GM19467 (cell line): ENCODE data around the gene NARS2.
"Not testable (repeated sequence)": the region's sequence is repeated elsewhere in the genome, so short reads cannot be mapped to it uniquely, and the experiment has no call there.

ENCODE experiments used
- ATAC-seq: cut with Tn5 transposase; IDR thresholded peaks from one replicate; pipeline ENCODE4 v1.9.1; 2021; ENCODE audit warnings: mild to moderate bottlenecking, moderate library complexity; ENCODE audit not compliant: unreplicated experiment

The NARS2 gene

DNA sequence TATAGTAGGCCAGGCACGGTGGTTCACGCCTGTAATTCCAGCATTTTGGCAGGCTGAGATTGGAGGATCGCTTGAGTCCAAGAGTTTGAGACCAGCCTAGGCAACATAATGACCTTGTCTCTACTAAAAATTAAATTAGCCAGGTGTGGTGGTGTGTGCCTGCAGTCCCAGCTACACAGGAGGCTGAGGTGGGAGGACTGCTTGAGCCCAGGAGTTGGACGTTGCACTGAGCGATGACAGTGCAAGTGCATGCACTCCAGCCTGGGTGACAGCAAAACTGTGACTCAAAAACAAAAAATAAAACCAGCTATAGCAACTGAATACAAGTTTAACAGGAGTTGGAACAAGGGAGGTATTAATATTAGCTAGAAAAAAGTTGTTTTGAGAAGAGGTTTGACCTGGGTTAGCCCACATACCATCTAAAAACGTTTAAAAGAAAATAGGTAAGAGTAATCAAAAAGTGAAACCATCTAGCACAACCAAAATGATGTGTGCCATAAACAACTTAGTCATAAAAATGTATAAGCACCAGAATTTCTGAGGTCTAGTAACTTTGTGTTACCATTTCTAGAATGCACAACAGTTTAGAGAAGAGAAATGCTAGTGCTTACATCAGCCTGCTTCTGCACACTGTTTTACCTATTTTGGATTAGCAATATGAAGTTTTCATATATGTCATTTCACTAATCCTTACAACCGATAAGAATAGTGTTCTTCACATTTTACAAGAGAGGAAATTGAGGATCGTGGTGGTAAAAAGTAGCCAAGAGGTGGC is 26.5 kb downstream of the NARS2 start:
- no peak for ATAC-seq

DNA sequence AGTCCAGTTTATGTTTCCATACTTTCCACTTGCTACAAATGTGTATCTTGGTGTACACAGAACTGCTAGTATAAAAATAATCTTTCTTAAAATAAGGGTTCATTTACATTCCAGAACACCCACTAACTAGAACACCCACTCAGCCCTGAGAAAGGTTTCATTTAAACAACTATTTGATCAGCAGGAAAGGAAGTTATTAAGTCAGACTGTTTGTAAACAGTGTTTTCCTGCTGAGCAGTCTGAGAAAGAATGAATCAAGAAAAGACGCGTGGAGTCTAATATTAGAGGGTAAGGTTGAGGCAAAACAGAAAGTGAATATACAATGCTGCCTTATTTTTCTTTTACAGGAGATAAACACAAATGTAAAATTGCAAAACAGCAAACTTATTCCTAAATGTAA is 32.7 kb downstream of the NARS2 start:
- no peak for ATAC-seq

GRCh38 chr11:78541537-78541936 is 33.1 kb downstream of the NARS2 start:
- no peak for ATAC-seq

GRCh38 chr11:78540256-78540655 is 34.4 kb downstream of the NARS2 start:
- ATAC-seq, result no peak

GRCh38 chr11:78539506-78539905 is 35.2 kb downstream of the NARS2 start:
- no peak for ATAC-seq

GRCh38 chr11:78536933-78537332 is 37.7 kb downstream of the NARS2 start:
- ATAC-seq, result no peak

DNA sequence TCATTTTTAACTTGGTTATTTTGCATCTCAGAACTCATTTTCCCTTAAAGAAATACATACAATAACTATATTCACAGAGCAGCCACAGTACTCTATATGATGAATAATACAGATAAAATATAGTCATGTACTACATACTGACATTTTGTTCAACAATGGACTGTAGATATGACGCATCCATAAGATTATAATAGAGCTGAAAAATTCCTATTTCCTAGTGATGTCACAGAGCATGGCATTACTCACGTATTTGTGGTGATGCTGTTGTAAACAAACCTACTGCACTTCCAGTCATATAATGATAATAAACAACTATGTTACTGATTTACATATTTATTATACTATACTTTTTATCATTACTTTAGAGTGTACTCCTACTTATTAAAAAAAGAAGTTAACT is 38.7 kb downstream of the NARS2 start:
- no peak for ATAC-seq

DNA sequence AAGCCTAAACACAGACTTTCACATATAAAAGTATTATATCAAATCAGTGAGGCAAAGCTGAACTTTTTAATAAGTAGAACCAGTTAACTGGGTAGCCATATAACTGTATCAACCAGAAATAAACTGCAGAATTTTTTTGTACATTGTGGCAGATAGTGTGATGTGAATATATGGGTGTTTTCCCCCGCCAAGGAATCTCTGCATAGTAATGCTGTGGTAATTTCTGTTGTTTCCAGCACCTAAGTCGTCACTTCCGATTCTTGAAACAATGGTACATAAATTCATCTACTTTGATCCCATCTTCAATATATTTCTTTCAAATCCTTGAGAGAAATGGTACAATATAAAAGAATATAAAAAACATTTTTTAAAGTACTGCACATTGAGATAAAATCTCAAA is 39.6 kb downstream of the NARS2 start:
- ATAC-seq, result no peak

- ATAC-seq, result no peak
Measured at GRCh38 chr11:78533399-78533798, 41.3 kb downstream of the NARS2 start.

DNA sequence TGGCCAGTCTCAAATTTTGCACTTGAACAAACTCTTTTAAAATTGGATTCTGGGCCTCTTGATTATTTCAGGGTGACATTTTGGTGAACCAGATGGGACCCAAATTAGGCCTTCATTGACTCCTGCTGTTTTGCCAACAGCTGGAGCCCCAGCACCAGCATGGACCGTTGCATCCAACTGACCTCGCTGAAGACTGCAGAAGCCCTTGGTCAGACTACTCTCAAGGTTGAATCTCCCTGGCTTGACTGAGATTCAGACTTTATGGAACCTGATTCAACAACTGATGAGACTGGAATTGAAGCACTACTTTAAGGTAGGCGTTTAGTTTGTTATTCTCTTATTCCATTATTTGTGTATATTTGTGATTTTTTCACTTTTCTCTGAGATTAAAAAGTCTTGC is 41.7 kb downstream of the NARS2 start:
- ATAC-seq, result no peak

- no peak for ATAC-seq
Measured at GRCh38 chr11:78526497-78527146, 48.0 kb downstream of the NARS2 start.

DNA sequence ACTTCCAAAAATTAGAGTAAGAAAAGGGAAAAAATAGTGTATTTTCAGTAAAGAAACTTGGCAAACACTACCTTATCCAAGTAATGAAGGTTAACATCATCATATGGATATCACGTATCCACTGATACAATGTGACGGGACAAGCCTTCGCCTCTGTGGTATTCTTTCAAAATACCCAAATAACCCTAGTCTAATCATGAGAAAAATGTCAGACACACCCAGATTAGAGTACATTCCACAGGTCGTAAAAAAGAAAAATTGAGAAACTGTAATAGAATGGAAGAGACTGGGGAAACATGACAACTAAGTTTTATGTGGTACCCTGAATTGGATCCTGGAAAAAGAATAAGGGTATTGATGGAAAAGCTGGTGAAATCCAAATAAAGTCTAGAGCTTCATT is 48.9 kb downstream of the NARS2 start:
- ATAC-seq, result no peak

DNA sequence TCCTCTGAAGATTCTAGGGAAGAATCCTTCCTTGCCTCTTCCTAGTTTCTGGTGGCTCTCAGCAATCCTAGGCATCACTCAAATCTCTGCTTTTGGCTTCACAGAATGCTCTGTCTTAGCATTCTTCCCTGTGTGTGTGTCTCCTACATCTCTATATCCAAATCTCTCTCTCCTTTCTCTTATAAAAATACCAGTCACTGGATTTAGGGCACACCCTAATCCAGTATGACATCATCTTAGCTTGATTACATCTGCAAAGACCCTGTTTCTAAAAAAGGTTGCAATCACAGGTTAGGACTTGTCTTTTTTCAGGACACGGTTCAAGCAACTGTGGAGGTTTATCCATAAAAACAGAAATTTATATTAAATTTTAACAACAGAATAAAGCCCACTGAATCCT is 54.4 kb downstream of the NARS2 start:
- ATAC-seq, result no peak

DNA sequence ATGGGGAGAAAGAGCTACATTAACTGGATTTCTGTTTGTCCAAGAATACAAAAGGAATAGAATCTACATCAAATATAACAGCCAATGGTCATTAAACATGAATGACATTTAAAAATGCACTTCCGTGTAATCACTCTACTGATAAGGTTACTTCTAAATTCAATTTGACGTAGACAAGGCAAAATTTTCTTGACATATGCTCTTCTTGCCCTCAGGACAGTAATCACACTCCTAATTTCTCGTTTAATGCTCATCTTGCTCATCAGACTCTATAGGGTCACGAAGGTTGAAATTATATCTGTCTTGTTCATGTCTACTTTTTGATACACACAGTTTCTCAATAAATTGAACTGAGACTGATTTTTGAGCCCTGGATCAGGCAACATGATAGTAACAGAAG is 58.4 kb downstream of the NARS2 start:
- no peak for ATAC-seq

DNA sequence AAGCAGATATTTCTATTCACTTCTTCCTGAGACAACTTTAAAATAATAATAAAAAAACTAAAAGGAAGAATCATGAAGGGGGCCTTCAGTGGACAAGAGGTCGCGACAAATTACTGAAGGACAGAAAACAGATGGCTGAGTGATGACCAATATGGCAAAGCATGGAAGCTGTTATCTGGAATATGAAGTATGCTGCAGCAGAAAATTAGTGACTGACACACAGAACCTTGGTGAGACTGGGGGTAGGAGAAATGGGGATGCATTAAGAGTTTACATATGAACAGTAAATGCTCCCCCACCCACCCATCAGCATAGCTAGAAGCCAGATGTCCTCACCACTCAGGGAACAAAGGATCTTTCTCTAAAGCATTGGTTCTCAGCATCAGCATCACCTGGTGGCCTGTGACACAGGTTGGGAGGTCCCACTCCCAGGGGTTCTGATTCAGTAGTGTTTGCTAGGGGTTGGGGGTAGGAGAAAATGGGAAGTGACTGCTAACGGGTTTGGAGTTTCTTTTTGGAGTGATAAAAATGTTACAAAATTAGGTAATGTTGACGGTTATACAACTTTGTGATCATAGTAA is 59.7 kb downstream of the NARS2 start:
- no peak for ATAC-seq

DNA sequence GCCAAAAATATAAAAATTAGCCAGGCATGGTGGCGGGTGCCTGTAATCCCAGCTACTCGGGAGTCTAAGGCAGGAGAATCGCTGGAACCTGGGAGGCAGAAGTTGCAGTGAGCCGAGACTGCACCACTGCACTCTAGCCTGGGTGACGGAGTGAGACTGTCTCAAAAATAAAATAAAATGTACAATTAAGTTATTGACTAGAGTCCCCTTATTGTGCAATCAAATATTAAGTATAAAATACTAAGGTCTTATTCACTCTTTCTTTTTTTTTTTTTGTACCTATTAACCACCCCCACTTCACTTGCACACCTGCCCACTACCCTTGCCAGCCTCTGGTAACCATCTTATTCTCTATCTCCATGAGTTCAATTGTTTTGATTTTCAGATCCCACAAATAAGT is 61.6 kb downstream of the NARS2 start:
- not testable (repeated sequence) for ATAC-seq

DNA sequence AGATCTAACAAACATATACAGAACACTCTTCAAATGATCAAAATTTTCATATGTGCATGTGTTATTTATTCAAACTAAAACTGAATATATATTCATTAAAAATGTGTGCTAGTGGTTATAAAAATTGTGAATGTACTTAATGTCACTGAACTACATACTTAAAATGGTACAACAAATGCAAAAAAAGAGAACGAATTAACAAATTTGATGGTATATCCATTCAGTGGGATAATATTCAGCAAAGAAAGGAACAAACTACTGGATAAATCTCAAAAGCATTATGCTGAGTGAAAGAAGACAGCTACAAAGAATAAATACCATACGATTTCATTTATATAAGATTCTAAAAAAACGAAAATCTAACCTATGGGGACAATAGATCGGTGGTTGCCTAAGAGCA is 64.1 kb downstream of the NARS2 start:
- ATAC-seq, result no peak

- ATAC-seq, result no peak
Measured at GRCh38 chr11:78510025-78510596, 64.6 kb downstream of the NARS2 start.

DNA sequence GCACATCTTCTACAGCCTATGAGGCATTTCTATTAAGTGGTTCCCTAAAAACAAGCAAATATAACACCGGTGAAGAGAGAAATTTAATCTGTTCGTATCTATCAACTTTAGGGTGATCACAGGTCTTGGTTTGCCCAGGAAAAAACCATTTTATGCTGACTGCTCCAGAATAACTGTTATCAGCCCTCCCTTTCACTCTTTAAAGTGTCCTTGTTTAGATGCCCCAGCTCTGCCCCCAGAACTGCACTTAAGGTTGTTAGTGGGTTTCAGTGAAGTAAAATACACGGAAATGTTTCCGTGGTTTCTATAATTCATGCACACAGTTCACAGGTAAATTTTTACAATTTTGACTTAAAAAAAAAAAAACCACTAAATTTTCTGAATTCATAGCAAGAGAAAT is 70.0 kb downstream of the NARS2 start:
- ATAC-seq, result no peak

GRCh38 chr11:78504181-78504580 is 70.5 kb downstream of the NARS2 start:
- no peak for ATAC-seq

DNA sequence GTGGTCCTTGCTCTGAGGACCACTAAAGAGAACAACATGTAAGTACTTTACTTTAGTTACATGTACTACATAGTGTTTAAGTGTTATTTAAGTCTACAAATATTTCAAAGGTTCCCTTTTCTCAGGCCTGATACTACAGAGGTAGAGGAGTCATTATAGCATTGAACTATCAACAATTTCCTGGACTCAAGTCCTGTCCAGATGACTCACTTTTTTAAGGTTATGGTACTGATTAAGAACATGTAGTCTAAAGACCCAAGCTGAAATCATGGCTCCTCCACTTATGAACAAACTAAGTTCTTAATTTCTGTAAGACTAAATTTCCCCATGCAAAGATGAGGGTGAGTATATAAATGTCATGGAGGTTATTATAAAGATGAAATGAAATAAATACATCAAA is 74.7 kb downstream of the NARS2 start:
- no peak for ATAC-seq

GRCh38 chr11:78497293-78497692 is 77.4 kb downstream of the NARS2 start:
- no peak for ATAC-seq
